NCI-H2196 treated with DMSO at 0.1 percent for 48 hours (cell line): ENCODE results near the gene PCDHGA11.
"Not testable (repeated sequence)": the region's sequence is repeated elsewhere in the genome, so short reads cannot be mapped to it uniquely, and the experiment has no call there.

ENCODE experiments used
- DNase-seq: peaks from one replicate; lab custom pipeline; 2025; ENCODE audit not compliant: unreplicated experiment; lab: John Stamatoyannopoulos, UW

The PCDHGA11 gene

DNA sequence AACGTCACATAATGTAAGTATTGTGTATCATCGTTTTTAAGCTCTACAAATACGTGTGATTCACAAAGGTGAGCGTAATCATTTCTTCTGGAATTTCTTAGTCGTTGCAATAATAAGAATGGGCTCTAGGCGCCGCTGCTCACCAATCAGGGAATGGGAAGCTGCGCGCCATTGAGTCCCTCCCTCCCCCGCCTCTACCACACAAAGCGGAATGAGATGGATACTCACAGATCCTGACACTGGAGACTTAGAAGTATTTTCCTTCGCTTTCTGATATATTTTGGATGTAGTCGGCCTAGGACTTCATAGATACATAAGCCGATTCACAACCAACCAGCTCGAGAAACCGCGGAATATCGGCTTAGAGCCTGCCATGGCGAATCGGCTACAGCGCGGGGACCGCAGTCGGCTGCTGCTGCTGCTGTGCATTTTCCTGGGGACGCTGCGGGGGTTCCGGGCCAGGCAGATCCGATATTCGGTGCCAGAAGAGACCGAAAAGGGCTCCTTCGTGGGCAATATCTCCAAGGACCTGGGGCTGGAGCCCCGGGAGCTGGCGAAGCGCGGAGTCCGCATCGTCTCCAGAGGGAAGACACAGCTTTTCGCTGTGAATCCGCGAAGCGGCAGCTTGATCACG is at the start of gene PCDHGA11:
TSS of gene PCDHGA11 (plus strand) at position 197 of the 634 bp plus-strand sequence. CDS start at position 374, 177 bp downstream.
- DNase-seq, result no peak

DNA sequence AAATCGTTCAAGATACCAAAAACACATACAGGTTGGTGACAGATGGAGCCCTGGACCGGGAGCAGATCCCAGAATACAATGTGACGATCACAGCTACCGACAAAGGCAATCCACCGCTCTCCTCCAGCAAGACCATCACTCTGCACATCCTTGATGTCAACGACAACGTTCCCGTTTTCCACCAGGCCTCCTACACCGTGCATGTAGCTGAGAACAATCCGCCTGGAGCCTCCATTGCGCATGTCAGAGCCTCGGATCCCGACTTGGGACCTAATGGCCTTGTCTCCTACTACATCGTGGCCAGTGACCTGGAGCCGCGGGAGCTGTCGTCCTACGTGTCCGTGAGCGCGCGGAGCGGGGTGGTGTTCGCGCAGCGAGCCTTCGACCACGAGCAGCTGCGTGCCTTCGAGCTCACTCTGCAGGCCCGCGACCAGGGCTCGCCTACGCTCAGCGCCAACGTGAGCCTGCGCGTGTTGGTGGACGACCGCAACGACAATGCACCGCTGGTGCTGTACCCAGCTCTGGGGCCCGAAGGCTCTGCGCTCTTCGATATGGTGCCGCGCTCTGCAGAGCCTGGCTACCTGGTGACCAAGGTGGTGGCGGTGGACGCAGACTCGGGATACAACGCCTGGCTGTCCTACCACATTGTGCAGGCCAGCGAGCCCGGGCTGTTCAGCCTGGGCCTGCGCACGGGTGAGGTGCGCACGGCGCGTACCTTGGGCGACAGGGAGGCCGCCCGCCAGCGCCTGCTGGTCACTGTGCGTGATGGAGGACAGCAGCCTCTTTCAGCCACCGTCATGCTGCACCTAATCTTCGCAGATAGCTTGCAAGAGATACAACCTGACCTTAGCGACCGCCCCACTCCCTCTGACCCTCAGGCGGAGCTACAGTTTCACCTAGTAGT is 49.0 kb upstream of the PCDHGA11 start:
- DNase-seq, result no peak

DNA sequence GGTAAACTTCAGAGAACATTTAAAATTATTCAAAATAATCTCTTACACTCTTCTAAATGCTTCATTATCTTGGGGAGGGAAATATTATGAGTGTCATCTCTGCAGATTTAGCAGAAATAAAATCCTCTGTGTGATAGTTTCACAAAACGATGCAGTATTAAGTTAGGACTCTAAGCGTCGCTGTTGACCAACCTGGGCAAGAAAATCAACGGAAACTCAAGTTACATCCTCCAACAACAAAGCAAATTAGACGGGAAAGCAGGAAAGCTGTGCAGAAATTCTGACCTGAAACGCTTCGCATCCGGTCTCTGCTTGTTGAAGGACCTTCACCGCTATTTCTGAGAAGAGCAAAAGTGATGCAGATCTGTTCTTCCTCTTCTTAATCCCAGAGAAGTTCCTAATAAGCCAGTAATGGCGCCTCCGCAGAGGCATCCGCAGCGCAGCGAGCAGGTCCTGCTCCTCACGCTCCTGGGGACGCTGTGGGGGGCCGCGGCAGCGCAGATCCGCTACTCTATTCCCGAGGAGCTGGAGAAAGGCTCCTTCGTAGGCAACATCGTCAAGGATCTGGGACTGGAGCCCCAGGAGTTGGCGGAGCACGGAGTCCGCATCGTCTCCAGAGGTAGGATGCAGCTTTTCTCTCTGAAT is 47.1 kb upstream of the PCDHGA11 start, which contains the start of gene PCDHGA6:
TSS of gene PCDHGA6 (plus strand) at position 219 of the 645 bp plus-strand sequence. CDS start at position 412, 193 bp downstream.
- DNase-seq, result no peak

DNA sequence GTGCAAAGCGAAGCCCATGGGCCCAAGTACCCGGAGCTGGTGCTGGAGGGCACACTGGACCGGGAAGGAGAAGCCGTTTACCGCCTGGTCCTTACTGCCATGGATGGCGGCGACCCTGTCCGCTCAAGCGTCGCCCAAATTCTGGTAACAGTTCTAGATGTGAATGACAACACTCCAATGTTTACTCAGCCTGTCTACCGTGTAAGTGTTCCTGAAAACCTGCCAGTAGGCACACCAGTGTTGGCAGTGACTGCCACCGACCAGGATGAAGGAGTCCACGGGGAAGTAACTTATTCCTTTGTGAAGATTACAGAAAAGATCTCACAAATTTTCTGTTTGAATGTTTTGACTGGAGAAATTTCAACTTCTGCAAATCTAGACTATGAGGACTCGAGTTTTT is 46.2 kb upstream of the PCDHGA11 start:
- DNase-seq, result no peak

DNA sequence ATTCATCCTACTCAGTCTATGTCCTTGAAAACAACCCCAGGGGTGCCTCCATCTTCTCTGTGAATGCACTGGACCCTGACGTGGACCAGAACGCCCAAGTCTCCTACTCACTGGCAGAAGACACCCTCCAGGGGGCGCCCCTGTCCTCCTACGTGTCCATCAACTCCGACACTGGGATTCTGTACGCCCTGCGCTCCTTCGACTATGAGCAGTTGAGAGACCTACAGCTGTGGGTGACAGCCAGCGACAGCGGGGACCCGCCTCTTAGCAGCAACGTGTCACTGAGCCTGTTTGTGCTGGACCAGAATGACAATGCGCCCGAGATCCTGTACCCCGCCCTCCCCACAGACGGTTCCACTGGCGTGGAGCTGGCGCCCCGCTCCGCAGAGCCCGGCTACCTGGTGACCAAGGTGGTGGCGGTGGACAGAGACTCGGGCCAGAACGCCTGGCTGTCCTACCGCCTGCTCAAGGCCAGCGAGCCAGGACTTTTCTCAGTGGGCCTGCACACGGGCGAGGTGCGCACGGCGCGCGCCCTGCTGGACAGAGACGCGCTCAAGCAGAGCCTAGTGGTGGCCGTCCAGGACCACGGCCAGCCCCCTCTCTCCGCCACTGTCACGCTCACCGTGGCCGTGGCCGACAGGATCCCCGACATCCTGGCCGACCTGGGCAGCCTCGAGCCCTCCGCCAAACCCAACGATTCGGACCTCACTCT is 45.3 kb upstream of the PCDHGA11 start:
- not testable (repeated sequence) for DNase-seq

DNA sequence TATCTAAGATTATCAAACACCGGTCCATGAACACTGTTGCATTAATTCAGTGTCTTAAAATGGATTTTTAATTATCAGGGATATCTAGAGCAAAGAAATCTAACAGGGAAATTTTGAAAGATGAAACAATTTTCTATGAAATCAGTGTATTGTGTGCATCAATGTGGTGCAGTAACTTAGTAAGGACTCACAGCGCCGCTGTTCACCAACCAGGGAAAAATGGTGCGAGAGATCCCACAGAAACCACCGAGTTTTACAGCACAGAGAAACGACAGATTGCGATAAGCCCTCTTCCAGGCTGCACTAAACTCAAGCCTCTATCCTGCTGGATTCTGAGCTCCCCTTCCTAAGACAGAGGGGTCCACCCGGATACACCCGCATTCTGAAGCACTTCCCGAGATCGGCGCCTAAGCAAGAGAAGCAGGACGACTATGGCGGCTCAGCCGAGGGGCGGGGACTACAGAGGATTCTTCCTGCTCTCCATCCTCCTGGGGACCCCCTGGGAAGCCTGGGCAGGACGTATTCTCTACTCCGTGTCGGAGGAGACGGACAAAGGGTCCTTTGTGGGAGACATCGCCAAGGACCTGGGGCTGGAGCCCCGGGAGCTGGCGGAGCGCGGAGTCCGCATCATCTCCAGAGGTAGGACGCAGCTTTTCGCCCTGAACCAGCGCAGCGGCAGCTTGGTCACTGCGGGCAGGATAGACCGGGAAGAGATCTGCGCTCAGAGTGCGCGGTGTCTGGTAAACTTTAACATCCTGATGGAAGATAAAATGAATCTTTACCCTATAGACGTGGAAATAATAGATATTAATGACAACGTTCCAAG is 38.2 kb upstream of the PCDHGA11 start, which contains the start of gene PCDHGA7:
TSS of gene PCDHGA7 (plus strand) at position 274 of the 826 bp plus-strand sequence. CDS start at position 432, 158 bp downstream.
- no peak for DNase-seq

DNA sequence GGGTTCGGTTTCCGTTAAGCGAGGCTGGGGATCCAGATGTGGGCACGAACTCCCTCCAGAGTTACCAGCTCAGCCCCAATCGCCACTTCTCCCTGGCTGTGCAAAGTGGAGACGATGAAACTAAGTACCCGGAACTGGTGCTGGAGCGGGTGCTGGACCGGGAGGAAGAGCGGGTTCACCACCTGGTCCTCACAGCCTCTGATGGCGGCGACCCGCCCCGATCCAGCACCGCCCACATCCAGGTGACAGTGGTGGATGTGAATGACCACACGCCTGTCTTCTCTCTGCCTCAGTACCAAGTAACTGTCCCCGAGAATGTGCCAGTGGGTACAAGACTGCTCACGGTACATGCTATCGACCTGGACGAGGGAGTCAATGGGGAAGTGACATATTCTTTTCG is 37.5 kb upstream of the PCDHGA11 start:
- no peak for DNase-seq

DNA sequence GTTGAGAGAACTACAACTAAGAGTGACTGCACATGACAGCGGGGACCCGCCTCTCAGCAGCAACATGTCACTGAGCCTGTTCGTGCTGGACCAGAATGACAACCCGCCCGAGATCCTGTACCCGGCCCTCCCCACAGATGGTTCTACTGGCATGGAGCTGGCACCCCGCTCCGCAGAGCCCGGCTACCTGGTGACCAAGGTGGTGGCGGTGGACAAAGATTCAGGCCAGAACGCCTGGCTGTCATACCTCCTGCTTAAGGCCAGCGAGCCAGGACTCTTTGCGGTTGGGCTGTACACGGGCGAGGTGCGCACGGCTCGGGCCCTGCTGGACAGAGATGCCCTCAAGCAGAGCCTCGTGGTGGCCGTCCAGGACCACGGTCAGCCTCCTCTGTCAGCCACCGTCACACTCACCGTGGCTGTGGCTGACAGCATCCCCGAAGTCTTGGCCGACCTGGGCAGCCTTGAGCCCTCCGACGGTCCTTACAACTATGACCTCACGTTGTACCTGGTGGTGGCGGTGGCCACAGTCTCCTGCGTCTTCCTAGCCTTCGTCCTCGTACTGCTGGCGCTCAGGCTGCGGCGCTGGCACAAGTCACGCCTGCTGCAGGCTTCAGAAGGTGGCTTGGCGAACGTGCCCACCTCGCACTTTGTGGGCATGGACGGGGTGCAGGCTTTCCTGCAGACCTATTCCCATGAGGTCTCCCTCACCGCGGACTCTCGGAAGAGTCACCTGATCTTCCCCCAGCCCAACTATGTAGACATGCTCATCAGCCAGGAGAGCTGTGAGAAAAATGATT is 36.2 kb upstream of the PCDHGA11 start:
- DNase-seq, result no peak

DNA sequence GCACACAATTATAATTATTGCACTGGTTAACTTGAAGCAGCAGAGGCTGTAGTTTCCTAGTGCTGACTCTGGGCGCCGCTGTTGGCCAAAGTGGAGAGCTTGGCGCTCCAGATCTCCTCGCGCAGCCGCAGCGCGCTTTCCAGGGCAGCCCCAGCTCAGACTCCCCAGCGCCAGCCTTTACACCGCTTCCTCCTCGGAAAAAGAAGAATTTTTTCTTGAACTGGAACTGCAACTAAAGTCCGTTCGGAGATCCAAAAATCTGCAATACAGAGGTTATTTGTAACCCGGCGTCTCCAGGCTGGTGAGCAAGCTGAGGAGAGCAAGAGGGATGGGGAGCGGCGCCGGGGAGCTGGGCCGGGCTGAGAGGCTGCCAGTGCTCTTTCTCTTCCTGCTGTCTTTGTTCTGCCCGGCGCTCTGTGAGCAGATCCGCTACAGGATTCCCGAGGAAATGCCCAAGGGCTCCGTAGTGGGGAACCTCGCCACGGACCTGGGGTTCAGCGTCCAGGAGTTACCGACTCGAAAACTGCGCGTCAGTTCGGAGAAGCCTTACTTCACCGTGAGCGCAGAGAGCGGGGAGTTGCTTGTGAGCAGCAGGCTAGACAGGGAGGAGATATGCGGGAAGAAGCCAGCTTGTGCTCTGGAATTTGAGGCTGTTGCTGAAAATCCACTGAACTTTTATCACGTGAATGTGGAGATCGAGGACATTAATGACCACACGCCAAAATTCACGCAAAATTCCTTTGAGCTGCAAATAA is 33.1 kb upstream of the PCDHGA11 start, which contains the start of gene PCDHGB4:
TSS of gene PCDHGB4 (plus strand) at position 142 of the 755 bp plus-strand sequence. CDS start at position 329, 187 bp downstream.
- not testable (repeated sequence) for DNase-seq

DNA sequence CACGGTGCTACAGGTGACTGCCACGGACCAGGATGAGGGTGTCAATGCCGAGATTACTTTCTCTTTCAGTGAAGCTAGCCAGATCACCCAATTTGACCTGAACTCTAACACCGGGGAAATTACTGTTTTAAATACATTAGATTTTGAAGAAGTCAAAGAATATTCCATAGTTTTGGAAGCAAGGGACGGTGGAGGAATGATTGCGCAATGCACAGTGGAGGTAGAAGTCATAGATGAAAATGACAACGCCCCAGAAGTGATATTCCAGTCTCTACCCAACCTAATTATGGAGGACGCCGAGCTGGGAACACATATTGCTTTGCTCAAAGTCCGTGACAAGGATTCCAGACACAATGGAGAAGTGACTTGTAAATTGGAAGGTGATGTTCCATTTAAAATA is 32.2 kb upstream of the PCDHGA11 start:
- DNase-seq, result no peak

DNA sequence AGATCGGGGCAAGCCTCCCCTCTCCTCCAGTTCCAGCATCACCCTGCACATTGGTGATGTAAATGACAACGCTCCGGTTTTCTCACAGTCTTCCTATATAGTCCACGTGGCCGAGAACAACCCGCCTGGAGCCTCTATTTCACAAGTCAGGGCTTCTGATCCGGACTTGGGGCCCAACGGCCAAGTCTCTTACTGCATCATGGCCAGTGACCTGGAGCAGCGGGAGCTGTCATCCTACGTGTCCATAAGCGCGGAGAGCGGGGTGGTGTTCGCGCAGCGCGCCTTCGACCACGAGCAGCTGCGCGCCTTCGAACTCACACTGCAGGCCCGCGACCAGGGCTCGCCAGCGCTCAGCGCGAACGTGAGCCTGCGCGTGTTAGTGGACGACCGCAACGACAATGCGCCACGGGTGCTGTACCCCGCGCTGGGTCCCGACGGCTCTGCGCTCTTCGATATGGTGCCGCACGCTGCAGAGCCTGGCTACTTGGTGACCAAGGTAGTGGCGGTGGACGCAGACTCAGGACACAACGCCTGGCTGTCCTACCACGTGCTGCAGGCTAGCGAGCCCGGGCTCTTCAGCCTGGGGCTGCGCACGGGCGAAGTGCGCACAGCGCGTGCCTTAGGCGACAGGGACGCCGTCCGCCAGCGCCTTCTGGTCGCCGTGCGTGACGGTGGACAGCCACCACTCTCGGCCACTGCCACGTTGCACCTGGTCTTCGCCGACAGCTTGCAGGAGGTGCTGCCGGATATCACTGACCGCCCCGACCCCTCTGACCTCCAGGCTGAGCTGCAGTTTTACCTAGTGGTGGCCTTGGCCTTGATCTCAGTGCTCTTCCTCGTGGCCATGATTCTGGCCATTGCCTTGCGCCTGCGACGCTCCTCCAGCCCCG is 31.5 kb upstream of the PCDHGA11 start:
- no peak for DNase-seq

DNA sequence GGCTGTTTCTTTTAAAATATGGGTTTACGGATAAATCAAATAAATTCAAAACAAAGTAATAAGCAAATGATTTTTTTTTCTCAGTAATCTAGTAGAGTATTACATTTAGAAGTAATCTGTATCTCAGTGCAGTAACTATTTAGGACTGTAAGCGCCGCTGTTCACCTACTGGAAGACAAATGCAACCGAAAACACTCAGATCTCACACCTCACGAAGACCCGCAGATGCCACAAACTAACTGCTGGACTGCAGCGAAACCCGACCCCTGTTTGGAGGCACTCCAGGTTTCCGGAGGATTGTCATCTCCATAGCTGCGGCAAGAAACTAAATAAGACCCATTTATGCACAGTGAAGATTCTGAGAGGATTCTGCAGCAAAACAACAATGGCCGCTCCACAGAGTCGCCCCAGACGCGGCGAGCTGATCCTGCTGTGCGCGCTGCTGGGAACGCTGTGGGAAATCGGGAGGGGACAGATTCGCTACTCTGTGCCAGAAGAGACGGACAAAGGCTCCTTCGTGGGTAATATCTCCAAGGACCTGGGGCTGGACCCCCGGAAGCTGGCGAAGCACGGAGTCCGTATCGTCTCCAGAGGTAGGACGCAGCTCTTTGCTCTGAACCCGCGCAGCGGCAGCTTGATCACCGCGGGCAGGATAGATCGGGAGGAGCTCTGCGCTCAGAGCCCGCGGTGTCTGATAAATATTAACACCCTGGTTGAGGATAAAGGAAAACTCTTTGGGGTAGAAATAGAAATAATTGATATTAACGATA is 28.2 kb upstream of the PCDHGA11 start, which contains the start of gene PCDHGA8:
TSS of gene PCDHGA8 (plus strand) at position 205 of the 770 bp plus-strand sequence. CDS start at position 386, 181 bp downstream.
- DNase-seq, result no peak

DNA sequence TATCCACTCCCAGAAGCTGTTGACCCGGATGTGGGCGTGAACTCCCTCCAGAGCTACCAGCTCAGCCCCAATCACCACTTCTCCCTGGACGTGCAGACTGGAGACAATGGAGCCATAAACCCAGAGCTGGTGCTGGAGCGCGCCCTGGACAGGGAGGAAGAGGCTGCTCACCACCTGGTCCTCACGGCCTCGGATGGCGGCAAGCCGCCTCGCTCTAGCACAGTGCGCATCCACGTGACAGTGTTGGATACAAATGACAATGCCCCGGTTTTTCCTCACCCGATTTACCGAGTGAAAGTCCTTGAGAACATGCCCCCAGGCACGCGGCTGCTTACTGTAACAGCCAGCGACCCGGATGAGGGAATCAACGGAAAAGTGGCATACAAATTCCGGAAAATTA is 27.6 kb upstream of the PCDHGA11 start:
- DNase-seq, result no peak

DNA sequence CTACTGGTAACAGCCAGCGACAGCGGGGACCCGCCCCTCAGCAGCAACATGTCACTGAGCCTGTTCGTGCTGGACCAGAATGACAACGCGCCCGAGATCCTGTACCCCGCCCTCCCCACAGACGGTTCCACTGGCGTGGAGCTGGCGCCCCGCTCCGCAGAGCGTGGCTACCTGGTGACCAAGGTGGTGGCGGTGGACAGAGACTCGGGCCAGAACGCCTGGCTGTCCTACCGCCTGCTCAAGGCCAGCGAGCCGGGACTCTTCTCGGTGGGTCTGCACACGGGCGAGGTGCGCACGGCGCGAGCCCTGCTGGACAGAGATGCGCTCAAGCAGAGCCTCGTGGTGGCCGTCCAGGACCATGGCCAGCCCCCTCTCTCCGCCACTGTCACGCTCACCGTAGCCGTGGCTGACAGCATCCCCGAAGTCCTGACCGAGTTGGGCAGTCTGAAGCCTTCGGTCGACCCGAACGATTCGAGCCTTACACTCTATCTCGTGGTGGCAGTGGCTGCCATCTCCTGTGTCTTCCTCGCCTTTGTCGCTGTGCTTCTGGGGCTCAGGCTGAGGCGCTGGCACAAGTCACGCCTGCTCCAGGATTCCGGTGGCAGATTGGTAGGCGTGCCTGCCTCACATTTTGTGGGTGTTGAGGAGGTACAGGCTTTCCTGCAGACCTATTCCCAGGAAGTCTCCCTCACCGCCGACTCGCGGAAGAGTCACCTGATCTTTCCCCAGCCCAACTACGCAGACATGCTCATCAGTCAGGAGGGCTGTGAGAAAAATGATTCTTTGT is 26.3 kb upstream of the PCDHGA11 start:
- not testable (repeated sequence) for DNase-seq

DNA sequence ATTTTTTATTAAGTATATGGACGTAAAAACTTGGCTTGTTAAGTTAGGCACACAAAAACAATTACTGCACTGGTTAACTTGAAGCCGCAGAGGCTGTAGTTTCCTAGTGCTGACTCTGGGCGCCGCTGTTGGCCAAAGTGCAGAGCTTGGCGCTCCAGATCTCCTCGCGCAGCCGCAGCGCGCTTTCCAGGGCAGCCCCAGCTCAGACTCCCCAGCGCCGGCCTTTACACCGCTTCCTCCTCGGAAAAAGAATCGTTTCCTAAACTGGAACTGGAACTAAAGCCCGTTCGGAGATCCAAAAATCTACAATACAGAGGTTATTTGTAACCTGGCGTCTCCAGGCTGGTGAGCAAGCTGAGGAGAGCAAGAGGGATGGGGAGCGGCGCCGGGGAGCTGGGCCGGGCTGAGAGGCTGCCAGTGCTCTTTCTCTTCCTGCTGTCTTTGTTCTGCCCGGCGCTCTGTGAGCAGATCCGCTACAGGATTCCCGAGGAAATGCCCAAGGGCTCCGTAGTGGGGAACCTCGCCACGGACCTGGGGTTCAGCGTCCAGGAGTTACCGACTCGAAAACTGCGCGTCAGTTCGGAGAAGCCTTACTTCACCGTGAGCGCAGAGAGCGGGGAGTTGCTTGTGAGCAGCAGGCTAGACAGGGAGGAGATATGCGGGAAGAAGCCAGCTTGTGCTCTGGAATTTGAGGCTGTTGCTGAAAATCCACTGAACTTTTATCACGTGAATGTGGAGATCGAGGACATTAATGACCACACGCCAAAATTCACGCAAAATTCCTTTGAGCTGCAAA is 22.9 kb upstream of the PCDHGA11 start, which contains the start of gene PCDHGB5:
TSS of gene PCDHGB5 (plus strand) at position 192 of the 796 bp plus-strand sequence. CDS start at position 373, 181 bp downstream.
- DNase-seq, result not testable (repeated sequence)
